GM21723 (cell line): ENCODE measurements around the gene CBFA2T2.
"Not testable (repeated sequence)": the region's sequence is repeated elsewhere in the genome, so short reads cannot be mapped to it uniquely, and the experiment has no call there.

Source experiments
- ATAC-seq: cut with Tn5 transposase; IDR thresholded peaks from one replicate; pipeline ENCODE4 v1.9.1; 2021; ENCODE audit warnings: mild to moderate bottlenecking, moderate library complexity; ENCODE audit not compliant: unreplicated experiment

The CBFA2T2 gene

DNA sequence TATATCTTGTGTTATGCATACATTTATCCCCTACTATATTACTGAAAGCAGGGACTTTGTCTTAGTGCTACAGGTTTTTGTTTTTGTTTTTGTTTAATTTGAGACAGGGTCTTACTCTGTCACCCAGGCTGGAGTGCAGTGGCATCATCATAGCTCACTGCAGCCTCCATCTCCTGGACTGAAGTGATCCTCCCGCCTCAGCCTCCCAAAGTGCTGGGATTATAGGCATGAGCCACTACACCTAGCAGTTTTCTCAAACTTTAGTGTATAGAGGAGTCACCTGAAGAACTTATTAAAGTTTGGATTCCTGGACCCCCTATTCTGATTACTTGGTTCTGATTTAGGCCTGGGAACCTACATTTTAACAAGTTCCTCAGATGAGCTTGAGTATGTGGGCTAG, 51.9 kb downstream of the CBFA2T2 start:
- no peak for ATAC-seq

DNA sequence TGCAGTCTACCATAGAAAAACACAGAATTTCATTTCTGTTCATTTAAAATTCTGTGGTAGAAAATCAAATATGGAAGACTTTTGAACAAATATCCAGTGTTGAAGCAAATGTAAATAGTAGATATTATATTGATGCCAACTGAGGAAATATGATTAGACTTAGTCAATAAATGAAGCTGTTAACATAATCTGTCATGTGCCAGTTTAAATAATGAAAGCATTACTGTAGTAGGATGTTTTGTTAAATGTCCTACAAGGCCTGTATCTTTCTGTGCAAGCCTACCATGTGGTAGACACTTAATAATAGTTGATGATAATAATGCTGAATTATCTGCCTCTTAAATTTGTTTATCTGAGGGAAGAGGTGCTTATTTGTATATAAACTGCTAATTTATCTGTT, 55.9 kb downstream of the CBFA2T2 start:
- ATAC-seq: no peak

DNA sequence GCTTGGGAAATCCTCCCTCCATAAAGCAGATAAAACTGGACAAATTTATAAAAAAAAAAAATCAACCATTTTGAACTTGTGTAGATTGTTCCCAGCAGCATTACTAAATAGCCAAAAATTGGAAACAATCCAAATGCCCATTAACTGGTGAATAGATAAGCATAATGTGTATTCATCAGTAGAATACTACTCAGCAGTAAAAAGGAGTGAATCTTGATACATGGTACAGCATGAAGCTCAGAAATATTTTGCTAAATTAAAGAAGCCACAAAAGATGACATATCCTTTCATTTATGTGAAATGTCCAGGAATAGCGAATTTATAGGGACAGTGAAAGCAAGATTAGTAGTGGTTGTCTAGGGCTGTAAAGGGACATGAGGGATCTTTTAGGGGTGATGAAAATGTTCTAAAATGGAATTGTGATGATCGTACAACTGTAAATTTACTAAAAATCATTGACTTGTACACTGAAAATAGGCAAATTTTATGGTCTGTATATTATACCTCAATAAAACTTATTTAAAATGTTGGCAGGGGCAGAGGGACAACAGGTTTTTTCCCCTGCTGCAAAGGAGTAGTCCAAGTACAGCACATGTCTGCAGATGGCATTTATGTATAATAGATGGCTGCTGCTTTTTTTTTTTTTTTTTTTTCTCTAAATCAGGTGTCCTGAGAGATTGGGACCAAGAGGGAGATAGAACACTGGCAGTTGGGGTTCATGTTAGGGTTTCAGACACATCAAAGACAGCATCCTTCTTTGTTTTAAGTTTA, 59.5 kb downstream of the CBFA2T2 start:
- no peak for ATAC-seq

DNA sequence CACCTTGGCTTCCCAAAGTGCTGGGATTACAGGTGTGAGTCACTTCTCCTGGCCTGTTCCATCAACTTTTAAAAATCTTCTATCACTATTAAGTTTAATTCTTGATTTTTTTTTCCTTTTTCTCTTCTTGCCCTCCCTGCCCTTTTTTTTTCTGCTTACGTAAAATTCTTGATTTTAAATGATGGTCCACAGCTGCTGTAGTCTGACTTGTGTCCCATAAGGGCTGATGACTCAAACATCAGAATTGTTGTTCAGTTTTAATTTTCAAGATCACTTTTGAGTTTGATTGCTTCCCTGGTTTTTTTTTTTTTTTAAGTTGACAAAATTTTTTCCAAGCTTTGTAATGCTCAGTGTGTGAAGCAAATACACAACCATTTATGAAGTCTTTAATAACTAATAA, 61.9 kb downstream of the CBFA2T2 start:
- no peak for ATAC-seq

DNA sequence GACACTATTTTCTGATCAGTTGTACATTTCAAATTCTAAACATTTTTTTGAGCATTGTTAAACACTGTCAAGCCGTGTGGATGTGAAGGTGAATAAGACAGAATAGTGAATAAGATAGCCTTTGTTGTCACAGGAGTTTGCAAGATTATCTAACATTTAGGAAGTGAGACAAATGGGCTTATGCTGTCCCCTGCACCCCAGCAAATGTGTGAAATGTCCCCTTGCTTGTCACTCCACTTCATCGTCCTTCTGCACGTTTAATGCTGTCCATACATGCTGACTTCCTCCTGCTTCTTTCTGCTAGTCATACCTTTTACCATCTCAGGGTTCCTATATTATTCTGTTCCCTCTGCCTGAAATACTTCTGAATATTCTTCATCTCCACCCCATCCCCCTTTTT, 62.6 kb downstream of the CBFA2T2 start:
- no peak for ATAC-seq

DNA sequence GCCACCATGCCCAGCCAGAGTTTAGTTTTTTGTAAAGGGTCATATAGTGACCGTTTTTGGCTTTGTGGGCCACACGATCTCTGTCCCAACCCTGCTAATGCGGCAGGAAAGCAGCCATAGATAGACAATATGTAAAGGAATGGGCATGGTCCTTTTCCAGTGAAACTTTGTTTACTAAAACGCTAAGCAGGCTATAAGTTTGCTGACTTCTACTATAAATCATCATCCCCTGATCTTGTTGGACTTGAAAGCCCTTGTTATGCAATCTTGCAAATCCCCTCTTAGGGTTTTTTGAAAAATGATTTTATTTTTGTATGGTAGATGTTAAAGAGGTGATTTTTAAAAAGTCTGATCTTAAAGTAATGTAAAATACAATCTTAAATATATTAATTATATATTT, 63.6 kb downstream of the CBFA2T2 start:
- ATAC-seq: no peak

DNA sequence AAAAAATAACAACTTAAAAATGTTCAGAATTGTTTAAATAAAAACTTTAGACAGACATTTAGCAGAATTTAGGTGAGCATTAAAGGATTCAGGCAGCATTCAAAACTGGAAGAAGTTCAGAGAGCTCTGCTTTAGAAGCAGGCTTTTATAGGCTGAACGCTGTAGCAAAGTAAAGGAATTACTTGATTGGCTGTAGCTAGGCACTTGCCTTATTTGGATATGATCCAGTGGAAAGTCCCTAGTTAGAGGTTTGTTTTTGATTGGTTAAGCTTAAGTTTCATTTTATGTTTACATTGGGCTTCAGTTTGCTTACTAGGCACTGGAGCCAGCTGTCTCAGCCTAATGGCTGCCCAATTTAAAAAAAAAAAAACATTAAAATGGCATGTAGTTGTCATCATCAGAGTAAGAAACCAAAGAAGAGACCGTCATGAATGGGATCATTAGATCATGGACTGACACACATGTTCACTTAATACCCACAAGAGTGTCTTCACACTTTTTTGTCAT, 65.1 kb downstream of the CBFA2T2 start:
- peak; percentile 96 for ATAC-seq

DNA sequence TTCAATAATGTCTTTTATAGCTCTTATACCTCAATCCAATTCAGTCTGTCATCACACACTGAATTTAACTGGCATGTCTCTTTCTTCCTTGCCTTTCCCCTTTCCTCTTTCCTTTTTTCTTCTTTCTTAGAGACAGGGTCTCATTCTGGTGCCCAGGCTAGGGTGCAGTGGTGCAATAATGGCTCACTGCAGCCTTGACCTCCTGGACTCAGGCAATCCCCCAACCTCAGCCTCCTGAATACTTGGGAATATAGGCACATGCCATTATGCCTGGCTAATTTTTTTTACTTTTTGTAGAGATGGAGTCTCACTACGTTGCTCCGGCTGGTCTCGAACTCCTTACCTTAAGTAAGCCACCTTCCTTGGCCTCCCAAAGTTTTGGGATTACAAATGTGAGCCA, 65.9 kb downstream of the CBFA2T2 start:
- no peak for ATAC-seq

DNA sequence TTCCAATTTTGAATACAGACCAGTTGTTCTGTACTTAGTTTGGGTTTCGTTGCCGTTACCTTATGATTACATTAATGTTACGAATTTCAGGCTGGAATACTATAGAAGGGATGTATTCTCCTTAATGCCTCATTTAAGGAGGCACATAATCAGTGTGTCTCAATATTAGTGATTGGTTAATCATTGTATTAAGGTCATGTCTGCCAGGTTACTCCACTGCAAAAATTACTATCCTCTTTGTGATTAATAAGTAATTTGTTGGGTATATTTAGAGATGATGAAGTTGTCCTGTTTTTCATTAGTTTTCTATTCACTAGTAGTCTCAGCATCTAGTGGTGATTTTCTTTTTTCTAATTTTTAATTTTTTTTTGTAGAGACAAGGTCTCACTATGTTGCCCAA, 66.3 kb downstream of the CBFA2T2 start:
- no peak for ATAC-seq

DNA sequence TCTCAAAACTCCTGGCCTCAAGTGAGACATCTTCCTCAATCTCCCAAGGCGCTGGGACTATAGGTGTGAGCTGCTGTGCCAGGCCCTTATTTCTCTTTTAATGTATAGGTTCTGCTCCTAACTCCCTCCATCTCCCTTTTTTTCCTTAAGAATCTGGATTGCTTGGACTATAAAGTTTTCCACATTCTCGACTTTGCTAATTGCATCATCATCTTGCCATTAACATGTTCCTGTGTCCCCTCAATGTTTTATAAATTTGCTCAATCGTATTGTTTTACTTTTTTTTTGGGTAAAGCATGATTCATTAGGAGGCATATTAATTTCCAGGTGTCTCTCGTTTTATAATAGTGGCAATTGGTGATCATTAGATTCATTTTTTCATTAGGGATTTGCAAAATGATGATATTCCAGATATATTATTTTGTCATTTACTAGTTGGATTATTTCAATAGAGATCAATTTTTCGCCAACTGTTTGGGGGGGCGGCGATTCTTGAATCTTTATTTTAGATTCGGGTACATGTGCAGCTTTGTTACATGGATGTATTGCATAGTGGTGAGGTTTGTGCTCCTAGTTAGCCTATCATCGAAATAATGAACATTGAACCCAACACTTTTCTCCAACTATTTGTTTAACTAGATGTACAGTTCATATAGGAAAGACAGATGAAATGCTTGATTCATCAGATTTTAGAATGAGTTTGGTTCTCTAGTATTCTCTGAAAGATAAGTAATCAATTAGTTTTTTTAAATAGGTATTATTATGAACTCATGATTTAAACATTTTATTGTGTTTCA, 68.7 kb downstream of the CBFA2T2 start:
- no peak for ATAC-seq

DNA sequence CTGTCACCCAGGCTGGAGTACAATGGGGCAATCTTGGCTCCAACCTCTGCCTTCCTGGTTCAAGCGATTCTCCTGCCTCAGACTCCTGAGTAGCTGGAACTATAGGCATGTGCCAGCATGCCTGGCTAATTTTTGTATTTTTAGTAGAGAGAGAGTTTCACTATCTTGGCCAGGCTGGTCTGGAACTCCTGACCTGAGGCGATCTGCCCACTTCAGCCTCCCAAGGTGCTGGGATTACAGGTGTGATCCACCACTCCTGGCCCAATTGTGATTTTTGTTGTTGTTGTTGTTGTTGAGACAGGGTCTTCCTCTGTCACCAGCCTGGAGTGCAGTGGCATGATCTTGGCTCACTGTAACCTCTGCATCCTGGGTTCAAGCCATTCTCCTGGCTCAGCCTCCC, 69.3 kb downstream of the CBFA2T2 start:
- ATAC-seq: no peak

DNA sequence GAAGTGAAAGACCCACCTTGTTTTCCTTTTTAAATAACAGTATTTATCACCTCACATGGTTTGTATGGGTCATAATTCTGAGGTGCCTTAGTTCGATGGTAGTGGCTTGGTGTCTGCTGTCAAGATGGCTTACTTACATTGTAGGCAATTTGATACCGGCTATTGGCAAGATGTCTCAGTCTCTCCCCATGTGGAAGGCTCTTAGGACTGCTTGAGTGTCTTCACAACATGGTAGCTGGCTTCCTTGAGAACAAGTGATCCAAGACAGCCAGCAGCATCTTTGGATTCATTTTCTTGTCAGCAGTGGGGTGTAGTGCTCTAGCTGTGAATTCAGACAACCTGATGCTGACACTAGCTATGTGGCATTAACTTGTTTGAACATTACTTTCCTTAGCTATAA, 70.1 kb downstream of the CBFA2T2 start:
- ATAC-seq: no peak

DNA sequence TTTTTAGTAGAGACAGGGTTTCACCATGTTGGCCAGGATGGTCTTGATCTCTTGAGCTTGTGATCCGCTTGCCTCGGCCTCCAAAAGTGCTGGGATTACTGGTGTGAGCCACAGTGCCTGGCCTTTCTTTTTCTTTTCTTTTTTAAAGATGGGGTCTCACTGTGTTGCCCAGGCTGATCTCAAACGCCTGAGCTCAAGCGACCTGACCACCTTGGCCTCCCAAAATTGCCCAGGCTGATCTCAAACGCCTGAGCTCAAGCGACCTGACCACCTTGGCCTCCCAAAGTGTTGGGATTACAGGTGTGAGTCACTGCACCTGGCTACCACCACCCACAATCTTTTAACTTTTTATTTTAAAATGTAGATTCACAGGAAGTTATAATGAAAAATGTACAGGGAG, 71.2 kb downstream of the CBFA2T2 start:
- ATAC-seq: not testable (repeated sequence)

DNA sequence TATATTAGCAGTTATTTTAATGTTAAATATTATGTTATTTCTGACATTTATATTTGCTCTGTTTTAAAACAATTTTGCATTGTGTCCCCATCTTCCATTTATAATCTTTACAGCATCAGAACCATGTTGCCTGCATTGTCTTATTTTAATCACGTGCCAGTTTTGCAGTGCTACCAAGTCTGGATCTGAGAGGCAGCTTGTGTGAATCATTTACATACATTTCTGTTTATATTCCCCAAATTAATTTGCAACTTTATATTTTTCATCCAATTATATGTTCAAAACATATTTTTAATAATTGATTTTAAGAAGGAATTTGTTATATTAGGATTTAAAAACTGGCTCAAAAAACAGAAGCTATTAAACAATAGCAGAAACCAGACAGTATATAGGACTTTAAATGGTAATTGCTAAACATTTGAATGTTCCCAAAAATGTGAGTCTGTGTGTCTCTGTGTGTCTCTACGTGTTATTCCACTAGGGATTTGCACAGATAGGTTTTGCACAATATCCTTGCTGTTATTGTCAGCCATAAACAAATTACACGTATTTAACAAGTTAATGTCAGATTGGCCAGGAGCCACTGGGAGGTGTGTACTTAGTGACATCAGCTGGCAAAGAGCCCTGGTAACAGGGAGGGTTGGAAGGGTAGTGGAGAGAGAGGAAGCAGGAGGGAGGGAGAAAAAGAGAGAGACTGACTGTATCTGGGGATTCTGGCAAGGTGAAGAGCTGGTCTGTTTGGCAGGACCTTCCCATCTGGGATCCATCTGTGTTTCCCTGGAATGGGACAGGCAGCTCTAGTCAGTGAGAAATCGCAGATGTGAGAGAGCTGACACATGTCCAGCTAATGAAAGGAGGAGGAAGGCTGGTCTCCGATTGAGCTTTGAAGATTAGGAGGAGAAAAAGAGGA, 72.1 kb downstream of the CBFA2T2 start:
- no peak for ATAC-seq

DNA sequence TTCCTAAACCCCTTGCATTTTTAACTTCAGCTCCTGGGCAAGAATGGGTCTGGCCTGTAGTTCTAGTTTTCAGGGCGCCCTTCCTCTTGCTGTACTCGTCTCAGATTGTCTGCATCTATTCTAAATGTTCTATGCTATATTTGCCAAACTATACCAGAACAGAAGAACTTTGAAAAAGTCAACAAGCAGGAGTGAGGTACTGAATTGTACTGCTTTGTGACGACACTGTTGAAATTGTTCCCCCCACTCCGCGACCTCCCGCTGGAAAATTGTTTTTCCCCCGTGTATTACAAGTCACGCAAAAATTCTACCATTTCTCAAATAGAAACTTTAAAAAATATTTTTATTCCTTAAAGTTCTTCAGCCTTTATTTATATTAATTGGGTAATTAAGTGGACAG, 73.9 kb downstream of the CBFA2T2 start:
- no peak for ATAC-seq

DNA sequence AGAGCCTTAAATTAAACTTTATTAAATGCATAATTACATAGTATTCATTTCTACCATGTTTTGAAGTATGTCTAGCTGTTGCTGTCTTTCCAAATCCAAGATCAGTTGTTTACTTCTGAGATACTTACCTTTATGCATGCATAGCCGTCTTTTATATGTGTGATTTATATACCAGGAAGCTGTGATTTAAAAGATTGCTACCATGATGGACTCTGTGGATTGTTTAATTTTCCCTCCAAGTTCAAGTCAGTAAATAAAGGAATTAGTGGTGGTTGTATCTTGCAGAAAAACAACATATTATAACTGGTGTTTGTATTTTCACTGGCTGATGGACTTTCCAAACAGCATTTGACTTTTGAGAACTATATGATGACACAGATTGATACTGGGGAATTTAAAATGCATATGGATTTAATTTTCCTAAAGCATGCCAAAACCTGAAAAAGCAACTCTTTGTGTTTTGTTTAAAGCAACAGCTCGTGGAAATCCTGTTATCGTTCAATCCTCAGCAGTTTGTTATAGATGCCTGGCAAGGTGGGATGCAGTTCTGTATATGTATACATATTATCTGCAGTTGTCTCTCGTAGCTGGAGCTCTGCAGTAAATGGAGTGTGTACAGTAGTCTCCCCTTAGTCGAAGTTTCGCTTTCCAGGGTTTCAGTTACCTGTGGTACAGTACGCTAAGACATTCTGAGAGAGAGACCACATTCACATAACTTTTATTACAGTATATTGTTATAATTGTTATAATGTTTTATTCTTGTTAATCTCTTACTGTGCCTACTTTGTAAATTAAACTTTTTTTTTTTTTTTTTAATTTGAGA, 77.1 kb downstream of the CBFA2T2 start:
- ATAC-seq: no peak

DNA sequence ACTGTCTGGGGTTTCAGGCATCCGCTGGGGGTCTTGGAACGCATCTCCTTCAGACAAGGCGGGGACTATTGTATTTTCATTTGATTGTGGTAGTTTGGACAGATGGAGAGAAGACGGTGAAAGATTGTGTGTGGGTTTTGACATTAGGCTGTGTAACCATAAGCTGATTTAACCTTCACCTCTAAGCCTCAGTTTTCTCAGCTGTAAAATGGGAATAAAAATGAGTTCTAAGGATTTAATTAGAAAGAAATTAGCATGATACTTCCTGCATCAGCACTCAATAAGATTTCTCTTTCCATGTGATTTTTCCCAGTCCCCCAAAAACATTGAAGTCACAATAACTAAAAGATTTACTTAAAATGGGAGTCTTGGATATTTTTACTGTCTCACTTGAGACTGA, 78.1 kb downstream of the CBFA2T2 start:
- no peak for ATAC-seq

DNA sequence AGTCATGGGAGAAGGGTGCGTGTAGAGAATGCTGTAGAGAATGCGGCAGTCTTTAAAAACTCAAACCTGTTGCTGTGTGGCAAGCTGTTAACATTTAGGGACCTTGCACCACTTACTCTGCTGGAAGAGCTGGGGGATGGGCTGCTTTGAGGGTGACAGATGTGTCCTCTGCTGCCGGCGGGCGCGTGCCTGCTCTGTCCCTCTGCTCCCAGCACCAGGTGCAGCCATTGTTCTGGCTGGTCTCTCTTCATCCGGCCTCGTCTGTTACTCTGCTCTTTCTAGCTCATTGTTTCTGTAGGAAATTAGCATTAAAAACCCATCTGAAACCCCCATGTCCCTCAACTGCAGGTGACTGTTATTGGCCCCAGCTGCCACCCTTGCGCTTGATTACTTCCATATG, 78.5 kb downstream of the CBFA2T2 start:
- ATAC-seq: no peak

DNA sequence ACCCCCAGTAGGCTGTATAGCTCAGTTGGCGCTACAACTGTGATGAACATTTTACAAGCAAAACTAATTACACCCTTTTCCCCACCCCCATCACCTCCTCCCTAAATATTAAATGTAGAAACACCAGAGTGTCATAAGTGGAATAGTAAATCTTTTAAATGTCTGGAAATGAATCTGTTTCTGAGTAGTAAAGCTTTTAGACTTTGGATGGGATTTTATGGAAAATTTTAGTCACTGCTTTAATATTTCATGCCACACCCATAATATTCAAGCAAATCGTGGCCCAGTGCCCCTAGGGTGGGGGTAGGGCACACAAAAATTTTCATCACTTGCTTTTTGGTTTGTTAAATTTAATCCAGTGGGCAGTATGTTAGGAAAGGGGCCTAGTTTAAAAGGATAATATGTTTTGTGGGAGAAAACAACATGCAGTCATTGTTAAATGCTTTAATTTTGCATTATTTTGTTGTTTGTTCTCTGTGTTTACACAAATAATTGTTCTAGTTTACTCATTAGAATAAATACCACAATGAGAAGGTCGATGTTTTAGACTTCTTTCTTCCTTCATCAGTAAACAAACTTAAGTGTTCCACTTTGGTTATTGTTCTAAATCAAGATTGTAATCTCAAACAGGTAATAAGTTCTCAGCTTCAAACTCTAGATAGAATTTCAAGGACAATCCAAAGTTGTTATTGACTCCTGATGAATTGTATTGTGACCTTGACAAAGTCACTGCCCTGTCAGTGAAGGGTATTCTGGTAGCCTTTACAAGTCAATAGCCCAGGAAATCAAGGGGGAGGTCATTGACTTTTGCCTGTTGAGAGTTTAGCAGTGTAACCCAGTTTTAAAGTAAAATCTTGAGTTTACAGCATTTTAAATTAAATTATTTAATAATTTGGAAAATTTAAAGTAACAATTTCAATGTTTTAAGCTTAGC, 79.2 kb downstream of the CBFA2T2 start:
- no peak for ATAC-seq
